D341Med (cell line): ENCODE results near the gene COBLL1.

ENCODE experiments used
- DNase-seq: peaks from one replicate; pipeline ENCODE4 v3.0.0; 2012; ENCODE audit warnings: low spot score

Gene COBLL1

GRCh38 chr2:164755952-164756351 lies 85.7 kb downstream of the COBLL1 start:
- DNase-seq, result no peak

GRCh38 chr2:164754157-164755093 lies 87.2 kb downstream of the COBLL1 start:
- no peak for DNase-seq

DNA sequence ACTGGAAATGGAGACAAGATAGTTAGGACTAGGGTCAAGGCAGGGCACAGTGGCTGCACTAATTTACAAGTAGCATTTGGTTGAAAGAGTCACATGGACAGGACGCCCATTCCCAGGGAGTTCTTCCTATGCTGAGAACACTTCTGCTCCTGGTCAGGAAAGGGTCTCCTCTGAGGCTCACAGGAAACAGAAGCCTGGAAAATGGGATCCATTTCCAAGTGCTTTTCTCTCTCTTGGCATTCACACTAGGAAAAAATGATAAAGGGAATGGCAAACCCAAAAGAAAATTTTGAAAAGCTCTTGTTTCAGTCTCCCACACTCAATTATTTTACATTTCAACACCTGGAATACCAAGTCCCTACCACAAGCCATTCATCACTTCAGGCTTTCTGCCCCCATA lies 88.7 kb downstream of the COBLL1 start:
- DNase-seq, result no peak

DNA sequence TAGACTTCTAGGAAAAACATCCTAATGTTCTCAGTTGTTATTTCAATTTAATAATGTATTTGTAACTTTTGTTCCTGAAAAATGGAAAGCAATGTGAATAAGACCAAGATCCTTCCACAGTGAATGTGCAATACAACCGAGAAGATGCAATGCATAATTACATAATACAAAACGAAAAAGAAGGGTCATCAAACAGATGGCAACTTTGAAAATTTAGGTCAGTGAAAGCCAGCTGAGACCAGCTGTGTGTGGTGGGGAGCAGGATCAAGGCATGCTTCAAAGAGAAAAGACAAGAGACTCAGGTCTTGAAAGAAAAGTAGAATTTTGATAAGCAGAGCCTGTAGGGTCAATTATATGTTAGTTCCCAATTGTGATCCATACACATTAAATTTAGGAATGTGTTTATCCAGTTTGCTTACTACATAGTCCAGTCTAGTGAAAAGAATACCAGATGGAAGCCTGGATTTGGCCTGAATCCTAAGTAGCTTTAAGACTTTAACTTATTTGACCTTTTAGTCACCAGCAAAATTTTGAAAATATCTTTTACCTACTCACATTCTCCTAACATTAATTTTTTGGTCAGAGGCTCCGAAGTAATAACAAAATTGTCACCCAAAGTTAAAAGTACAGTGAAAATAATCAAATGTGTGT lies 93.7 kb downstream of the COBLL1 start:
- no peak for DNase-seq

DNA sequence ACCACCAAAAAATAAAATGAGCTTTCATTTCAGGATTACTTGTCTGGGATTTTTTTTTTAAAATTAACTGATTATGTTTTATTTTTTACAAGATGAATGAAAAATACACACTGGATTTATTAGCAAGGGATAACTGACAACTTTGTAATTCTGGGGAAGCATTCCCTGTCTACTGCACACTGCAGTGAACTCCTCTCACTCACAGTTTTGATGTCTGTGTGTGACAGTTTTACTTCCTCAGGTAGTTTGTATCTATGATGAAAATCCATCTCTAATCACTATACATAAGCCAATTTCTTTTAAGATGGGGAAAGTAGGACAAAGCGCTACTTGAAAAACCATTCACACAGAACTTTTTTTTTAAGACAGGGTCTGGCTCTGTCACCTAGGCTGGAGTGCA lies 94.5 kb downstream of the COBLL1 start:
- no peak for DNase-seq

DNA sequence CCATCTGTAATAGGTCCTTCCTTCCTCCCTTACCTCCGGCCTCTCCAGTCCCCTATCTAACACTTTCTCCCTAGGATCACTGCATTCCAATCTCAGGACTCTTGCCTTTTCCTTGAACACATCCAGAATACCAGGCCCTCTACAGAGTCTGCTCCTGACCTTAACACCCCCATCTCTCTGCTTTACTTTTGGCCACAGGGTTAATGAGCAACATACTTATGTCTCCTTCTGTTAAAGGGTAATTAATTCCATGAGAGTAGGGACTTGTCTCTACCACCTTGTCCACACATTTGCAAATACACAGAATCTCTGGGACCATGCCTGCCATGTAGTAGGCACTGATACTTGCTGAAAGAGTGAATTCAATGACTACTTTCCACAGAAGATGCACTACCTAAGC lies 94.9 kb downstream of the COBLL1 start:
- DNase-seq, result no peak

DNA sequence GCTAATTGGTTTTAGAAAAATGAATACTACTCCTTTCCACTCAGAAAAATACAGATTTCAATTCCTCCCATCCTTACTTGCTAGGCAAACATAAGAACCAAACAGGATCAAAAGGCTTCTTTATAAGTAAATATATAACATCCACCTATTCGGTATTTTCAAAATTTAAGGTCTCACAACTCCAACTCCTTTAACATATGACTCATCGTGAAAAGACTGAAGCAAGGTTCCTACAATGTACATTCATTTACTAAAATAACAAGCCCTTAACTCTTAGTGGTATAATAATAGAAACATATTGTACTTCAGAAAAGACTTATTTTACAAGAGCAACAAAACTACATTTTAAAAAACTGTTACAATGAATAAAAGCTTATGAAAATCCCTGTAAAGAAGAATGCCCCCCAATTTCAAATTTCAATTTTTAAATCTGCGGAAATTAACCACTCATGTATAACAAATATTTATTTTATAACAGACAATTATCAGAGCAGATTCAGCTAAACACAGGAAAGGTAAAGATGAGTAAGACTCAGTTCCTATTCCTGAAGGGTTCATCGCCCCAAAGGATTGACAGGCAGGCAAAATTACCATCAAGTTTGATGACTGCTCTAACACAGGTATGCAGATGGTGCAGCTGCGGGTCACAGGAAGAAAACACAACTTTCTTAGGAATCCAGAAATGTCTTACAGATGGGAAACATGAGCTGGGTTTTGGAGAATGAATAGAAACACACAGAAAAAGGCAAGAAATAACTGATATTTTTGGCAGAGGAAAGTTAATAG lies 96.4 kb downstream of the COBLL1 start:
- no peak for DNase-seq

GRCh38 chr2:164742738-164743317 lies 98.8 kb downstream of the COBLL1 start:
- no peak for DNase-seq

DNA sequence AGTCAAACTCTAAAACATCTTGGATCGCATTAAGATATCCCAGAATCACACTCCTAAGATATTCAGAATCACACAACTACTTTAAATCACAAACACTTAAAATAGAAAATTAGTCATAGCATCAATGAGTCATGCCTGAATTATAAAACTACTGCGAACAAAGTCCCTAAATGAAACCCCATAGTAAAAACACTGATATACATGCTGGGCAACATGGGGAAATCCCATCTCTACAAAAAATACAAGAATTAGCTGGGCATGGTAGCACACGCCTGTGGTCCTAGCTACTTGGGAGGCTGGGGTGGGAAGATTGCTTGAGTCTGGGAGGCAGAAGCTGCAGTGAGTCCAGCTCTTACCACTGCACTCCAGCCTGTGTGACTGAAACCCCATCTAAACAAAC lies 101.7 kb downstream of the COBLL1 start:
- no peak for DNase-seq

GRCh38 chr2:164737612-164738081 lies 104.0 kb downstream of the COBLL1 start:
- DNase-seq, result peak; percentile 76

- DNase-seq, result no peak
These were observed 106.2 kb downstream of the COBLL1 start for GRCh38 chr2:164735309-164735919.

DNA sequence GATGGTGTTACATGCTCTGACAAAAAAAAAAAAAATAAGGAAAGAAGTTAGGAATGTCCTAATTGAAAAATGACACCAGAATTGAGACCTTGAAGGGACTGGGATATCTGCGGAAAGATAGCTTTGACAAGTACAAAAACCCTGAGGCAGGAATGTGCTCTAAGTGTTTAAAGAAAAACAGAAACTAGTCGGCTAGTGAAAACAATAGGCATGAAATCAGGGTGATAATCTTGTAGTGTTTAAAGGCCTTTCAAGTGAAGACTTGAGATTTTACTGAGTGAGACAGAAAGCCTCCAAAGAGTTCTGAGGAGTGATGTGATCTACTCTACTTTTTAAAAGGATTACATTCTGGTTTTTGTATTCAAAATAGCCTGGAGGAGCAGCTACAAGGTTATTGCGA lies 107.4 kb downstream of the COBLL1 start:
- DNase-seq, result no peak

DNA sequence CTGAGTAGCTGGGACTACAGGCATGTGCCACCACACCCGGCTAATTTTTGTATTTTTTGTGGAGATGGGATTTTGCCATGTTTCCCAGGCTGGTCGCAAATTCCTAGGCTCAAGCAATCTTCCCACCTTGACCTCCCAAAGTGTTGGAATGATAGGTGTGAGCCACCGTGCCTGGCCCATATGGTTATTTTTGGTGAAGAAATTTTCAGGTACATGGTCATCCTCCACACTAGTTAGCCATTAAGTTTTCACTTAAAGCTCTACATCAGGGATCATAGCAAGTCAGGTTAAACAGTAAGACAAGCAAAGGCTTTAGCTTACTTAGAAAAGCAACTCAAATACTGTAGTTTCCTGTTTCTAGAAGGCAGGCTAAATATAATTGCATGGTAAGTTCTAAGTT lies 116.1 kb downstream of the COBLL1 start:
- no peak for DNase-seq

DNA sequence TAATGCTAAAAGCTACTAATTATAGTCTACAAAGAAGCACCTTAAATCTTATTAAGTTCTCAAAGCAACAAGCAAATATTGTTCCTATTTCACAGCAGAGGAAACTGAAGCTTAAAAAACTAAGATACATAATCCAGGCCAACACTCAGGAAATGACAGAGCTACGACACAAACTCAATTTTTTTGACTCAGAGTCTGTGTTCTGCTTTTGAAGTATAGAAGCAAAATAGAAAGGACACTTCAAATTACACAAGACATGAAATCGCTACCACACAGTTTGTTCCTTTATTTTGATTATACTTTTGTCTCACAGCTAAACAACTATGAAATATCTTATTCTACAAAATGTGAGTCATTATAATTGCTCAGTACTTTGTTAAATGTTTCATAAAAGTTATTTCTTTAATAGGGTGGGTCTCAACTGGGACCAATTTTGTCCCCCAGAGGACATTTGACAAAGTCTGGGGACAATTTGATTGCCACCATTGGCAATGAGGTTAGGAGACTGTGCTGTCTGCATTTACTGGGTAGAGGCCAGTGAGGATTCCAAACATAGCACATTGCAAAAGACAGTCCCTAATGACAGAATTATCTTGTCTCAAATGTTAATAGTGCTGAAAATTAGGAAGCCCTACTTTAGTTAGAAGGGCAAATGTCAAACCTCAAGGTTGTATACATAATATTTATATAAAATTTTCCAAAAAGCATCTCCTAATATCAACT lies 118.8 kb downstream of the COBLL1 start:
- no peak for DNase-seq

- no peak for DNase-seq
These were observed 120.2 kb downstream of the COBLL1 start for GRCh38 chr2:164721430-164721829.

GRCh38 chr2:164719996-164720941 lies 121.4 kb downstream of the COBLL1 start:
- no peak for DNase-seq

- DNase-seq, result no peak
These were observed 124.4 kb downstream of the COBLL1 start for GRCh38 chr2:164717000-164717803.

DNA sequence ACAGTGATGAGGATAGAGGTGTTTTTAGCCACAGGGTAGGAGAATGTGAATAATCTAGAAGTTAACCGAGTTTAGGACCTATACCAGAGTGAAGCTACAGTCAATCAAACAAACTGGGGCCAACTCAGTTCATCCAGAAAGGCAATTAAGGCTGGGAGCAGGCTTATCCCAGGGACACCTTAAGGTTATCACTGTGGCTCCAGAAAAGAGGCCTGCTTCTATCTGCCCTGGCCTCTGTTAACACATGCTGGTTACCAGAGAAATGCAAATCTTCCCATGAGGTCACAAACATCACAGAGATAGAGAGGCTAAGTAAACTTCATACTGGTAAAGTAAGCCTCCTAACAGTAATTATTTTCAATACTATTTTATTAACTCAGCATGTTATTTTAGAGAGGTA lies 127.2 kb downstream of the COBLL1 start:
- DNase-seq, result no peak

GRCh38 chr2:164711766-164712138 lies 129.9 kb downstream of the COBLL1 start:
- DNase-seq, result no peak
